ENCODE measurements around the gene RBM10. TPM values are rescaled to one million over a fixed set of nuclear protein-coding genes. Genes with fewer than 3 reads are reported as not detected.

RBM10 gene
- total and polyA plus RNA-seq, 2 donors (not counting 1 experiment from before 2014, with no cell fraction given): 14.9 to 50.0 TPM

DNA sequence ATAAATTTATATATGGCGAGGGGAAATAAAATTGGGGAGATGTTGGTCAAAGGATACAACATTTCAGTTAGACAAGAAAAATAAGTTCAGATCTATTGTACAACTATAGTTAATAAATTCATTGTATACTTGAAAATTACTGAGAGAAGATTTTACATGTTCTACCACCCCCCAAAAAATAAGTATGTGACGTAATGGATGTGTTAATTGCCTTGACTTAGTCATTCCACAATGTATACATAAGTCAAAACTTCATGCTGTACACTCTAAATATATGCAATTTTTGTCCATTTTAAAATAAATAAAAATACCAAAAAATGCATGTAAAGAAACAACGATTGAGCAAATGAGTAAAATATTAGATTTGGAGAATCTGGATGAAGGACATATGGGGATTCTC lies 89.6 kb downstream of the RBM10 start:
- Histone ChIP-seq H3K27ac (ENCODE audit: insufficient read depth, low read length) (peak overlapping the region; percentile 94), H3K4me2 (ENCODE audit: extremely low read depth, insufficient read depth, low read length) (peak overlapping the region; percentile 69), H3K27me3 (ENCODE audit: control insufficient read depth, insufficient read depth, low read length) (no peaks in the 10 kb centered on the region), H3K4me1 (ENCODE audit: control insufficient read depth, extremely low read depth, insufficient read depth, low read length) (no peaks in the 10 kb centered on the region), H2AFZ (ENCODE audit: low read length) (no peak overlapping the region), H4K20me1 (ENCODE audit: control insufficient read depth, extremely low read depth, insufficient read depth, low read length) (no peaks in the 10 kb centered on the region), H3K9ac (ENCODE audit: insufficient read depth, low read length) (no peak overlapping the region), H3K4me3 (replicated peaks in 1 of 4; ENCODE audit: control extremely low read depth in 1 of 4, insufficient read depth in 1 of 4, low read depth in 3 of 4, low read length in 4 of 4) (peak overlapping the region; percentile 55 to 91 (median 72)), H3K9me3 (ENCODE audit: control insufficient read depth, insufficient read depth, low read depth, low read length) (no peaks in the 10 kb centered on the region), H3K36me3 (ENCODE audit: control insufficient read depth, insufficient read depth, low read length) (no peaks in the 10 kb centered on the region), H3K79me2 (ENCODE audit: control insufficient read depth, insufficient read depth, low read length) (peaks cover 35% of the 10 kb centered on the region)
- DNase-seq (ENCODE audit: low read depth in 2 of 2): peak in 1 of 2 donors; percentile 43
- TF ChIP-seq, protein P1, sequence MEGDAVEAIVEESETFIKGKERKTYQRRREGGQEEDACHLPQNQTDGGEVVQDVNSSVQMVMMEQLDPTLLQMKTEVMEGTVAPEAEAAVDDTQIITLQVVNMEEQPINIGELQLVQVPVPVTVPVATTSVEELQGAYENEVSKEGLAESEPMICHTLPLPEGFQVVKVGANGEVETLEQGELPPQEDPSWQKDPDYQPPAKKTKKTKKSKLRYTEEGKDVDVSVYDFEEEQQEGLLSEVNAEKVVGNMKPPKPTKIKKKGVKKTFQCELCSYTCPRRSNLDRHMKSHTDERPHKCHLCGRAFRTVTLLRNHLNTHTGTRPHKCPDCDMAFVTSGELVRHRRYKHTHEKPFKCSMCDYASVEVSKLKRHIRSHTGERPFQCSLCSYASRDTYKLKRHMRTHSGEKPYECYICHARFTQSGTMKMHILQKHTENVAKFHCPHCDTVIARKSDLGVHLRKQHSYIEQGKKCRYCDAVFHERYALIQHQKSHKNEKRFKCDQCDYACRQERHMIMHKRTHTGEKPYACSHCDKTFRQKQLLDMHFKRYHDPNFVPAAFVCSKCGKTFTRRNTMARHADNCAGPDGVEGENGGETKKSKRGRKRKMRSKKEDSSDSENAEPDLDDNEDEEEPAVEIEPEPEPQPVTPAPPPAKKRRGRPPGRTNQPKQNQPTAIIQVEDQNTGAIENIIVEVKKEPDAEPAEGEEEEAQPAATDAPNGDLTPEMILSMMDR (conservative IDR thresholded peaks at IDR 0.05 in 1 of 2, IDR thresholded peaks at IDR 0.05 in 1 of 2; ENCODE audit: low read depth in 1 of 2, low read length in 2 of 2): no peak
- TF ChIP-seq EZH2 (IDR thresholded peaks at IDR 0.05; ENCODE audit: low read length, missing control alignments): no peak

DNA sequence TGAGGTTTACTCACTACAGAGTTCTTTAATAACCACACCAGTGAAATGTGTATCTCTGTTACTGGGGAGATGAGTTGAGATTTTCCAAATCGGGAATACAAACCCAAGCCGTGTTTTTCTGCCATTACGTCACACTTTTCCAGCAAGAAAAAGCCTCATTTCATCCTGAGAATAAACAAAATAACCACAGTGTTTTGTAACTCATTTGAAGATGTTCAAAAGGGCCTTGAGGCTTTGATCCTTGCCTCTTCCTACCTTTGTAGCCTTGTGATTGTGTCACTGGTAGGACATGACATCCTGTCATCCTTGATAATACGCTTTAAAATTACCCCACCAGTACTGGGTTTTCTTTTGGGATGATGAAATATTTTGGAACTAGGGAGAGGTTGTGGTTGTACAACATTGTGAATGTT lies 90.7 kb downstream of the RBM10 start:
- Histone ChIP-seq H3K4me3 (replicated peaks in 1 of 4; ENCODE audit: control extremely low read depth in 1 of 4, insufficient read depth in 1 of 4, low read depth in 3 of 4, low read length in 4 of 4) (no peak overlapping the region), H4K20me1 (ENCODE audit: control insufficient read depth, extremely low read depth, insufficient read depth, low read length) (no peaks in the 10 kb centered on the region), H2AFZ (ENCODE audit: low read length) (no peak overlapping the region), H3K36me3 (ENCODE audit: control insufficient read depth, insufficient read depth, low read length) (peaks cover 2% of the 10 kb centered on the region), H3K9ac (ENCODE audit: insufficient read depth, low read length) (no peak overlapping the region), H3K9me3 (ENCODE audit: control insufficient read depth, insufficient read depth, low read depth, low read length) (no peaks in the 10 kb centered on the region), H3K79me2 (ENCODE audit: control insufficient read depth, insufficient read depth, low read length) (peaks cover 35% of the 10 kb centered on the region), H3K27ac (ENCODE audit: insufficient read depth, low read length) (peak overlapping the region; percentile 47), H3K4me2 (ENCODE audit: extremely low read depth, insufficient read depth, low read length) (peak overlapping the region; percentile 35), H3K4me1 (ENCODE audit: control insufficient read depth, extremely low read depth, insufficient read depth, low read length) (no peaks in the 10 kb centered on the region), H3K27me3 (ENCODE audit: control insufficient read depth, insufficient read depth, low read length) (no peaks in the 10 kb centered on the region)
- TF ChIP-seq EZH2 (IDR thresholded peaks at IDR 0.05; ENCODE audit: low read length, missing control alignments): no peak
- TF ChIP-seq, protein P1 (conservative IDR thresholded peaks at IDR 0.05 in 1 of 2, IDR thresholded peaks at IDR 0.05 in 1 of 2; ENCODE audit: low read depth in 1 of 2, low read length in 2 of 2): no peak
- peak in 1 of 2 donors; percentile 47 for DNase-seq (ENCODE audit: low read depth in 2 of 2)

Other genes starting within 250 kb of the RBM10 start
- gene JADE3, start 232.8 kb upstream of the RBM10 start, total RNA-seq: 4.1 and 5.3 TPM in 2 replicates
- 3.7 and 5.1 TPM in 2 replicates for gene JADE3, start 232.8 kb upstream of the RBM10 start, polyA plus RNA-seq
- 15.4 and 23.8 TPM in 2 replicates for gene RGN, start 66.8 kb upstream of the RBM10 start, total RNA-seq
- gene RGN, start 66.8 kb upstream of the RBM10 start, polyA plus RNA-seq: 7.0 and 7.4 TPM in 2 replicates
- gene NDUFB11, start 519 bp upstream of the RBM10 start, total RNA-seq: 55.0 and 72.7 TPM in 2 replicates
- 38.9 and 44.0 TPM in 2 replicates for gene NDUFB11, start 519 bp upstream of the RBM10 start, polyA plus RNA-seq
- 75.2 and 135 TPM in 2 replicates for gene UBA1, start 48.6 kb downstream of the RBM10 start, total RNA-seq
- gene UBA1, start 48.6 kb downstream of the RBM10 start, polyA plus RNA-seq: 158 and 303 TPM in 2 replicates
- 34.2 and 57.6 TPM in 2 replicates for gene CDK16, start 73.5 kb downstream of the RBM10 start, total RNA-seq
- 104 and 135 TPM in 2 replicates for gene CDK16, start 73.5 kb downstream of the RBM10 start, polyA plus RNA-seq
- gene USP11, start 87.8 kb downstream of the RBM10 start, total RNA-seq: 37.0 and 47.9 TPM in 2 replicates
- 24.6 and 26.1 TPM in 2 replicates for gene USP11, start 87.8 kb downstream of the RBM10 start, polyA plus RNA-seq
- gene ZNF157, start 225.4 kb downstream of the RBM10 start, total RNA-seq: 0.17 and 0.26 TPM in 2 replicates
- 0.02 TPM in 1 of 2 replicates, not detected in the other for gene ZNF157, start 225.4 kb downstream of the RBM10 start, polyA plus RNA-seq

All from fibroblast of lung (primary cell).